ENCODE results near the gene GNAS.

GNAS gene

DNA sequence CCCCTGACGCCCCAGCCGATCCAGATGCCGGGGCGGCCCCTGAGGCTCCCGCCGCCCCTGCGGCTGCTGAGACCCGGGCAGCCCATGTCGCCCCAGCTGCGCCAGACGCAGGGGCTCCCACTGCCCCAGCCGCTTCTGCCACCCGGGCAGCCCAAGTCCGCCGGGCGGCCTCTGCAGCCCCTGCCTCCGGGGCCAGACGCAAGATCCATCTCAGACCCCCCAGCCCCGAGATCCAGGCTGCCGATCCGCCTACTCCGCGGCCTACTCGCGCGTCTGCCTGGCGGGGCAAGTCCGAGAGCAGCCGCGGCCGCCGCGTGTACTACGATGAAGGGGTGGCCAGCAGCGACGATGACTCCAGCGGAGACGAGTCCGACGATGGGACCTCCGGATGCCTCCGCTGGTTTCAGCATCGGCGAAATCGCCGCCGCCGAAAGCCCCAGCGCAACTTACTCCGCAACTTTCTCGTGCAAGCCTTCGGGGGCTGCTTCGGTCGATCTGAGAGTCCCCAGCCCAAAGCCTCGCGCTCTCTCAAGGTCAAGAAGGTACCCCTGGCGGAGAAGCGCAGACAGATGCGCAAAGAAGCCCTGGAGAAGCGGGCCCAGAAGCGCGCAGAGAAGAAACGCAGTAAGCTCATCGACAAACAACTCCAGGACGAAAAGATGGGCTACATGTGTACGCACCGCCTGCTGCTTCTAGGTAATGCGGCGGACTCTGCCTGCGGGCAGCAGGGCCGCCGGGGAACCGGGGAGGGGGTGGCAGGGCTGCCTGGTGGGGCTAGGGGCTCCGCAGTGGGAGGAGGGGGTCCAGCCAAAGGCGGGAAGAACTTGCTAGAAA, 2.3 kb downstream of the GNAS start:
- no peak for DNase-seq (ENCODE audit: low read depth)

- no peak for DNase-seq (ENCODE audit: low read depth)
Measured at GRCh38 chr20:58855506-58856389, 3.2 kb downstream of the GNAS start.

DNA sequence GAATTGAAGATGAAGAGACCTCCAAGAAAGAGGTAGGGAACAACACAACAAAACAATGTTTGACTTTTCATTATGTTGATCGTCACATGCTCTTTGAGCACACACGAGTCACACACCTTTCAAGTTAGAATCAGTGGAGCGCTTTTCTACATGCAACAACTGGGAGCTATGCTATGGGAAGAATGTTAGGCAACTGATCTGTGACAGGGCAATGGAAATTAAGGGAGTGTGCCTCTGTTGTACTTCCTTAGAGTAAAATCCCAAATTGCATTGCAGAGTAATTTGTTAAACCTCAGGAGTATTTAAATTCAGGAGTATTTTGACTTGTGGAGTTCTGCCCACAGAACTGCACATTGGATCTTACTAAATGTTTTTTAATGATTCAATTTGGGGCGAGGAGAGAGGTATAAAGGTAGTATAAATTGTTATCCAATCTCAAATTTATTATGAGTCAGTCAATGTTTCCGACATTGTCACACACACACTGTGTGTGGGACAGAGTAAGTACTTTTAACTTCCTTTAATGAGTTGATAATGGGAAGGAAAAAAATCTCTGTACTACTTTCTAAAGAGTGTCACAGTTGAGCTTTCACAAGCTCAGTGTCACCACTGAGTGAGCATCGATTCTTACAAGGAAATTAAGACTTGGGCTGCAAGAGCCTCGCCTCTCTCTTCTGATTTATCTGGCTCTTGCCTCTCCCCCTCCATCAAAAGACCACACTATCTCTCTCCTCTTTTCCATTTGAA, 10.7 kb downstream of the GNAS start:
- no peak for DNase-seq (ENCODE audit: low read depth)

GRCh38 chr20:58864346-58864745, 11.8 kb downstream of the GNAS start:
- no peak for DNase-seq (ENCODE audit: low read depth)

DNA sequence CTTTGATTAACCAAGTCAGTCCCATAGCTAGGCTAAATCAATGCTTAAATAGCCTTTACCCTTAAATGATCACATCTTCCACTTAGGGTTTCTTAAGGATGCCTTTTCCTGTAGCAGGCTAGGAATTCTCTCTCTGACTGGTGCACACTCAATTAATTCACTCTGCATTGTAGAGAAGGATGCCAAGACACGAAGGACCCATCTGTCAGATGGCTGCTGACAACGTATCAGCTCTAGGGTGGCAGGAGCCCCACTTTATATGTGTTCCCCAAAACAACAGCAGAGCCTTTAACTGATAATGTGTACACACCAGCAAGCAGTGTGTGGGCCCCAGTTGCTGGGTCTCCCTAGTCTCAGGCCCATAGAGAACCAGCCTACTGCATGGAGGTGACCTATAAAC, 13.3 kb downstream of the GNAS start:
- DNase-seq (ENCODE audit: low read depth) = no peak

DNA sequence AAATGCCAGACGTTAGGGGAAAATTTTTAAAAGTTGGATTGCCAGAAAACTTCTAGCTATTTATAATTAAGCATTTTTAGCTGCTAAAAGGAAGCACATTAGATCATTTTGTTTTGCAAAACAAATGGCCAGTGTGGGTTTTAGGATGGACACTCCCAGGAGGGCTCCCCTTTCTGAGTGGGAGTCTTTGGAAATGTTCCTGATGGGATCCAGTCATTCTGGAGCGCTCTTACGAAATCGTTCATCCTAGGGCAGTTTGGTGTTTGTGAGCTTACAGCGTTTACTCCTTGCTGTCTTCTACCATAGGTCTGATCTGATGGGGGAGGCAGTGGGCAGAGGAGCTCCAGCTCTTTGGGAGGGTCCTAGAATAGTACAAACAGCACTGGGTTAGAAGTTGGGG, 14.7 kb downstream of the GNAS start:
- DNase-seq (ENCODE audit: low read depth) = no peak

DNA sequence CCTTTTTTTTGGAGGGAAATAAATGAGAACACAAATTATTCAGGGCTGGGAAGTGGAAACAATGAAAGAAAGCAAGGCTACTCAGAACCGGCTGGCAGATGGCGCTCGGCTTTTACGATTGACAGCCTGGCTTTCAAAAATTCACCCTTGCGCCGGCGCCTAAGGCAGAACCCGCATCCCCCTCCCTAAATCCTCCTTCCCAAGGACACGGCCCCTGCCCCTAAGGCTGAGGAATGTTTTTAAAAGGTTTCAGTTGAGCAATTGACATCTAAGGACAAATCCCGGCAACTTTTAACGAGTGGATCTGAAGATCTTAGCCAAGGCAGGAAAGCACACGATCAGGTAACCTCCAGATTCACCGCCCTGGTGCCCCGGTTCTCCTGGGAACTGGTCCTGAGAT, 16.3 kb downstream of the GNAS start:
- no peak for DNase-seq (ENCODE audit: low read depth)

DNA sequence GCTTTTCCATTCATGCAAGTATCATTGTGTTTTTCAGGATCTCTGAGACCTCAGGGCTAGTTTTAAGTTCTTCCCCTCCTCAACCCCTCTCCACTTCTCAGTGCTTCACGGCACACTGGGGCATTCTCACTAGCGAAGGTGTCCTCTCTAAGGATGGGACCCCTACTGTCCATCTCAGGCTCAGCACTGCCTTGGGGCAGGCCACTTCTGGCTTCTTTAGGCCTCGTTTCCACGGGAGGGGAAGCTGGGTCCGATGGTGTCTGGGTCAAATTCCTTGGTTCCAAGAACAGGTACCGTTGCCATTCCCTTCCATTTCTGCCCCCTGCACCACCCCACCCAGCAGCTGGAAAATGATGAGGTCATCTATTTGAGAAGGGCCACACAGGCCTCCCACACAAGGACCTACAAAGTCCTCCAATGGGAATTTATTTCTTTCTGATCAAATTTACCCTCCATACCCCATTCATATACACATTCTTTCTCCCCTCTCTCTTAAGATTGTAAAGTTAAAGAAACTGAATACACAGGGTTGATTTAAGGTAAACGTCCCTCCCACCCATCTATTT, 17.2 kb downstream of the GNAS start:
- no peak for DNase-seq (ENCODE audit: low read depth)

DNA sequence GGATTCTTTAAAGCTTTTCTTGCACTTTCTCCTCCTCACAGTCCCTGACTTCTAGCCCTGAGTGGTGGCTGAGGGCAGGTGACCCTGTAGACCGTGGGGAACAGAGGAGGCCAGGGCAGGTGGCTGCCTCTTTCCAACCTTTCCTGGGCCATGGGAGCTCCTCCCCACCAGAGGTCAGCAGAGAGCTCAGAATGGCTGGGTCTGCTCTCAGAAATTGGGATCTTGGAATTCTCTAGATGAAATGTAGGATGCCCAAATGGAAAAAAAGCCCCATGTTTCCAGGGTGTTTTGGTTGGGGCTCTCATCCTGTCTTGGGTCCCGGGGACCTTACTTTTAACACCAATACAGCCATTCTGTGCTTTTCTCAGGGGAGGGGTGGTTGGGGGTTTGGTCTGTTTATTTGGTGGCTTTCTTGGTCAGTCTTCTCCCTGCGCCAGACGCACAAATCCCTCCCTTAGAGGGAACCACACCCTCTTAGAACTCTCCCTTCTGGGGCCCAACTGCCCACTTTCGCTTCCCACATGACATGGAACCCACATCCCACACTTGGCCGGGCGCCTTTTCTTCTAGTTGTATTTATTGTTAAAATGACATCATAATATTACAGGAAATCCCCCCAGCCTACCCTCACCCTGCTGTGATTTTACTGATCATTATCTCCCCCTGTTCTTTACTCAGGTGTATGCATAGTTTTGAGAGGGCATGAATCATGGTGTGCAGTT, 17.9 kb downstream of the GNAS start:
- DNase-seq (ENCODE audit: low read depth) = peak; percentile 49

DNA sequence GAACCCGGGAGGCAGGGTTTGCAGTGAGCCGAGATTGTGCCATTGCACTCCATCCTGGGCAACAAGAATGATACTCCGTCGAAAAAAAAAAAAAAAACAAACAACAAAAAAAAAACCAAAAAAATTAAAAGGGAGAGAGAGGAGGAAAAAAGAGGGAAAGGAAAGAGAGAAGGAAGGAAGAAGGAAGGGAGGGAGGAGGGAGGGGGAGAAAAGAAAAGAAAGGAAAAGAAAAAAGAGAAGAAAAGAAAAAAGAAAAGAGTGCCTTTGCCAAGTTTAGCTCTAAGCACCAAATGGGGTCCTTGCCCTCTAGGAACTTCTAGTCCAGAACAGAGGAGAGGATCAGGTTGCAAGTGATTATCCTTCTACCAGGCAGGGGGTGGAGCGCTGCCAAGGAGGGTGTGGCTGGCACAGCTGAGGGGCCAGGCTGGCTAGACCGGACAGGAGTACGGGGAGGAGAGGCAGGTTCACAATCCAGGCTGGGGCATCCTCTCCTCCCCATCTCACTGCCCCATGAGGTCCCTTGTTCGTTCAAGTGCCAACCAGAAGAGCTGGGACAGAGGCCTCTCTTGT, 19.1 kb downstream of the GNAS start:
- no peak for DNase-seq (ENCODE audit: low read depth)

GRCh38 chr20:58874469-58874868, 22.0 kb downstream of the GNAS start:
- no peak for DNase-seq (ENCODE audit: low read depth)

DNA sequence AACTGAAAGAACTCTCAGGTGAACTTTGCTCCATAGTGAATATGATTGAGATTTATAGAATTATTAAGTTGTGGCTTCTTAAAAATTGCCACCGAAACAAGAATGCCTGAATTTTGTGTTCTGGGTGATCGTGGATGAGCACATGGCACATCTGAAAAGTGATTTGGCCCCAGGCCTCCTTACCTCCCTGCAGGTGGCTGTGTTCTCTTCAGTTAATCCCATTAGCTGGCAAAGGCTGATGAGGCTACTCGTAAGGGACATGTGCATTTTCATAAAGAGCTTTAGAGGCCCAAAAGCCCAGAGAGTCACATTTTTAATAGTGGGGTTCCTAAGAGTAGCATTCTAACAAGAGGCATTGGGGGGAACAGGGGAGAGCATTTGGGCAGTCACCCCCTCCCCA, 22.6 kb downstream of the GNAS start:
- DNase-seq (ENCODE audit: low read depth) = no peak

- DNase-seq (ENCODE audit: low read depth) = no peak
Measured at GRCh38 chr20:58875541-58876134, 23.1 kb downstream of the GNAS start.

DNA sequence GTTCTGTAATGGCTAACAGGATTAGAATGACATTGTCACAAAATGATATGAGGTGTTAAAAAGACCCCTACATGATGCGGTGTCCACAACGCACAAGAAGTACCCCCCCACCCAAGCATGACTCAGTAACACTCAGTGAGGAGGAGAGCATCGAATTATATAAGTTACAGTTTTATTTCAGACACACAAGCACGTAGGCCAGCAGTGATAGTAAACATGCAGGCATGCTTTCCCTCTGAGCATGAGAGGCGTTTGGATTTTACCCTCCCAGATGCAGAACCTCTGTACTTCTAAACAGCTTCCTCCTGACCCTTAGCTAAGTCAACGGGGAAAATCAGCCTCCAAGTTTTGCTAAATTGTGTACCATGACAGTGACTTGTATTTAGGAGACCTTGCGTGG, 23.9 kb downstream of the GNAS start:
- no peak for DNase-seq (ENCODE audit: low read depth)

DNA sequence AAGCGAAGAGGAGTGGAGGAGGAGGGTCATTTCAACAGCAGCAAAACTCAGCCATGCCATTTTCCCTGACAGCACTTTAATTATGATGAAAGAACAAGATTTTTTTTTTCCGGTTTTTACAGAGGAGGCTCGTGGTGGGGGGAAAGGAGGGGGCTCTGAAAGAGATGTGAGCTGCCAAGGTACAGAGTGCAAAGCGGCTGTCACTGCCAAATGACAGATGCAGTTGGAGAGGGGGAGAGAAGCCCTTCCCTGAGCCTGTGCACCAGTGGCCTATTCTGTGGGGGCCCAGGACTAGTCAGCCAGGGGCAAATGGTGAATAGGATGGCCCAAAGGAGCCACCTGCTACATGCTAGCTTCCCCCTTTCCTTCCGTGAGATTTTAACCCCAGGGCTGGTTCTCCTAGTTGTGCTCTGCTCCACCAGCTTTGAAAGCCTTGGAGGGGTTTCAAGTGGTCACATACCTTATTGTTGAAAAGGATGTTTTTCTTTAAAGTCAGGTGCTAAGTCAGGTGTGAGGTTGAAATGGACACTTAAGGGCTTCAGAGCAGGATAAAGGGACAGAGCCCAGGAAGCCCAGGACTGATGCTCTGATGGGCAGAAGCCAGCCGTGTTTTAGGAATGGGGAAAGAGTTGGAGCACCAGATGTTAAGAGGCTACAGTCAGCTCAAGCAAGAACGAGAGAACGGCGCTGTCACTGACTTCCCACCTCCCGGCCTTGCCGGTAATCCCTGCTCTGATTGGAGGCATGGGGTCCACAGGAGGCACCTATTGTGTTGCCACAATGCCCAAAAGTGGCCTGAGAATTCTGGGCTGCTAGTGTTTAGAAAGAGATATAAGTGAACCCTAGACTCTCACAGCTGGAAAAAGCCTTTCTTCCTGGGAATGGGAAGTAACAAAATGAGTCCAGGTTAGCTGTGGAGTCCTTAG, 24.8 kb downstream of the GNAS start:
- no peak for DNase-seq (ENCODE audit: low read depth)

- DNase-seq (ENCODE audit: low read depth) = no peak
Measured at GRCh38 chr20:58877976-58878360, 25.5 kb downstream of the GNAS start.

DNA sequence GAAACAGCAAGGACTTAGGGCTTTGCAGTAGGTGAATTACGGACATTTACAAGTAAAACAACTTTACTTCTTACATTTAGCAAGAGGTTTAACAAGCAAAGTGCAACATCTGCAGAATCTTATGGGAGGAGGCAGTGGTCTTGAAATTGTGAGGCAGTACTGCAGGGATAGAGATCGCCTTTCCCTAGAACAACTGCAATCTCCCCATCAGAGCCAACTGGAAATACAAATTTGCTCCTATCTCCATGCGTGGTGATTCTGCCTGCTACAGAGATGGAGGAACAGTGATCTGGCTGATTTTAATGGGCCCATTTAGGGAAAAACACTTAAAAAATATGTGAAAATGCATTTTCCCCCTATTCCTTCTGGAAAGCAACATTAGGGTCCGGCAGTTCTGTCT, 25.9 kb downstream of the GNAS start:
- DNase-seq (ENCODE audit: low read depth) = no peak

GRCh38 chr20:58880441-58880840, 27.9 kb downstream of the GNAS start:
- no peak for DNase-seq (ENCODE audit: low read depth)

DNA sequence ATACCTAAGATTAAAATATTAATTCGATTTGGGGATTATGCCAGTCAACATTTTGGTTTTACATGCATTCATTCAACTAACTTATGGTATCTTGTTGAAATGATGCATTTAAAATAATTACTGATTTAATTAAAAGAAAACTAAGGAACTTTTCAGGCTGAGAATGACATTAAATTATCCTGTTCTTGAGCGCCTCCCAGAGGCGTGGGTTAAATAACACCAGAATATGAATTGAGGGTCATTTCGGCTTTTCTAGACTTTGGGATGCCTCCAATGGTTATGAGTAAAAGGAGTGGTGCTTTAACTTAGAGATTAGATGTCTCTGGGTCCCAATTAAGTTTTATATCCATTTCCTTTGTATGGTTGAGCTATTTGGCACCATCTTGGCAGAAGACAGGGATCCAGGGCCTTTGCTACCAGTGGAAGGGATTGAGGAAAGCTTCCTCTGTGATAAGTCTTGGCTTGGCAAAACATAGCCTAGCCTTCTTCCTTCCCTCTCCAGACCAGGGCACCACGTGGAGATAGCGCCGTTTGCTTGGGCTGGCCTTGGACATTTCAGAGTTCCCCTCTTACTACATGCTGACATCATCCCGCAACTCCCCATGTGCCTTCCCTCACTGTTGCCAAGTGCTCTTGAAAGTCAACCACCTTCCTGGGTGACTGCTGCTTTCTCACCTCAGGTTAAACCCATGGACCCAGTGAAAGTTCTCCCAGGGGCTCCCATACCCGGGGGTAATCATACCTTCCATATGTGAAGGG, 28.7 kb downstream of the GNAS start:
- DNase-seq (ENCODE audit: low read depth) = no peak
